SK-N-SH treated with all-trans-retinoic acid at 6 μM for 48 hours (cell line): ENCODE results near the gene USP6NL.

Experiments
- ARNTL ChIP-seq: fragments of 450-650 bp; formaldehyde crosslinking; IDR thresholded peaks from 2 replicates; pipeline ENCODE4 v1.5.0; 2020; ENCODE audit warnings: low read depth, mild to moderate bottlenecking, moderate library complexity, borderline replicate concordance
- CSDC2 ChIP-seq: fragments of 250-450 bp; sonication (Bioruptor Pico); IDR thresholded peaks from 2 replicates; pipeline ENCODE4 v1.5.0; 2020; ENCODE audit warnings: mild to moderate bottlenecking, moderate library complexity
- ISL1 ChIP-seq: fragments of 250-450 bp; sonication (Bioruptor Pico); IDR thresholded peaks from 2 replicates; pipeline ENCODE4 v2.1.2; 2022; ENCODE audit warnings: mild to moderate bottlenecking, moderate library complexity
- RARB ChIP-seq: fragments of 250-450 bp; sonication (Bioruptor Pico); IDR thresholded peaks from 2 replicates; pipeline ENCODE4 v1.8.0; 2021; ENCODE audit warnings: mild to moderate bottlenecking, moderate library complexity
- SNAI2 ChIP-seq: fragments of 250-450 bp; sonication (Bioruptor Pico); IDR thresholded peaks from 2 replicates; pipeline ENCODE4 v1.5.0; 2020; ENCODE audit warnings: mild to moderate bottlenecking, moderate library complexity
- TOX ChIP-seq: fragments of 250-450 bp; sonication (Bioruptor Pico); IDR thresholded peaks from 2 replicates; pipeline ENCODE4 v1.8.0; 2021; ENCODE audit warnings: mild to moderate bottlenecking, moderate library complexity, borderline replicate concordance
- ZFP30 ChIP-seq: fragments of 450-650 bp; formaldehyde crosslinking; IDR thresholded peaks from 2 replicates; pipeline ENCODE4 v1.5.0; 2022; ENCODE audit warnings: mild to moderate bottlenecking, moderate library complexity
- ZNF70 ChIP-seq: fragments of 450-650 bp; formaldehyde crosslinking; IDR thresholded peaks from 2 replicates; pipeline ENCODE4 v1.5.0; 2020; ENCODE audit warnings: mild to moderate bottlenecking, moderate library complexity
- ZNF8 ChIP-seq: fragments of 450-650 bp; formaldehyde crosslinking; IDR thresholded peaks from 2 replicates; pipeline ENCODE4 v1.5.0; 2020; ENCODE audit warnings: mild to moderate bottlenecking, moderate library complexity
- TF ChIP-seq, protein P1 (sequence below): fragments of 250-450 bp; sonication (Bioruptor Pico); IDR thresholded peaks from 2 replicates; pipeline ENCODE4 v1.8.0; 2020; ENCODE audit warnings: mild to moderate bottlenecking, moderate library complexity, borderline replicate concordance
- TF ChIP-seq, protein P2 (sequence below): fragments of 250-450 bp; sonication (Bioruptor Pico); IDR thresholded peaks from 2 replicates; pipeline ENCODE4 v1.5.0; 2020; ENCODE audit warnings: mild to moderate bottlenecking, moderate library complexity

- TF ChIP-seq, protein P1, sequence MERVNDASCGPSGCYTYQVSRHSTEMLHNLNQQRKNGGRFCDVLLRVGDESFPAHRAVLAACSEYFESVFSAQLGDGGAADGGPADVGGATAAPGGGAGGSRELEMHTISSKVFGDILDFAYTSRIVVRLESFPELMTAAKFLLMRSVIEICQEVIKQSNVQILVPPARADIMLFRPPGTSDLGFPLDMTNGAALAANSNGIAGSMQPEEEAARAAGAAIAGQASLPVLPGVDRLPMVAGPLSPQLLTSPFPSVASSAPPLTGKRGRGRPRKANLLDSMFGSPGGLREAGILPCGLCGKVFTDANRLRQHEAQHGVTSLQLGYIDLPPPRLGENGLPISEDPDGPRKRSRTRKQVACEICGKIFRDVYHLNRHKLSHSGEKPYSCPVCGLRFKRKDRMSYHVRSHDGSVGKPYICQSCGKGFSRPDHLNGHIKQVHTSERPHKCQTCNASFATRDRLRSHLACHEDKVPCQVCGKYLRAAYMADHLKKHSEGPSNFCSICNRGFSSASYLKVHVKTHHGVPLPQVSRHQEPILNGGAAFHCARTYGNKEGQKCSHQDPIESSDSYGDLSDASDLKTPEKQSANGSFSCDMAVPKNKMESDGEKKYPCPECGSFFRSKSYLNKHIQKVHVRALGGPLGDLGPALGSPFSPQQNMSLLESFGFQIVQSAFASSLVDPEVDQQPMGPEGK (CRISPR knock-in tag) = no peak
- TF ChIP-seq, protein P2, sequence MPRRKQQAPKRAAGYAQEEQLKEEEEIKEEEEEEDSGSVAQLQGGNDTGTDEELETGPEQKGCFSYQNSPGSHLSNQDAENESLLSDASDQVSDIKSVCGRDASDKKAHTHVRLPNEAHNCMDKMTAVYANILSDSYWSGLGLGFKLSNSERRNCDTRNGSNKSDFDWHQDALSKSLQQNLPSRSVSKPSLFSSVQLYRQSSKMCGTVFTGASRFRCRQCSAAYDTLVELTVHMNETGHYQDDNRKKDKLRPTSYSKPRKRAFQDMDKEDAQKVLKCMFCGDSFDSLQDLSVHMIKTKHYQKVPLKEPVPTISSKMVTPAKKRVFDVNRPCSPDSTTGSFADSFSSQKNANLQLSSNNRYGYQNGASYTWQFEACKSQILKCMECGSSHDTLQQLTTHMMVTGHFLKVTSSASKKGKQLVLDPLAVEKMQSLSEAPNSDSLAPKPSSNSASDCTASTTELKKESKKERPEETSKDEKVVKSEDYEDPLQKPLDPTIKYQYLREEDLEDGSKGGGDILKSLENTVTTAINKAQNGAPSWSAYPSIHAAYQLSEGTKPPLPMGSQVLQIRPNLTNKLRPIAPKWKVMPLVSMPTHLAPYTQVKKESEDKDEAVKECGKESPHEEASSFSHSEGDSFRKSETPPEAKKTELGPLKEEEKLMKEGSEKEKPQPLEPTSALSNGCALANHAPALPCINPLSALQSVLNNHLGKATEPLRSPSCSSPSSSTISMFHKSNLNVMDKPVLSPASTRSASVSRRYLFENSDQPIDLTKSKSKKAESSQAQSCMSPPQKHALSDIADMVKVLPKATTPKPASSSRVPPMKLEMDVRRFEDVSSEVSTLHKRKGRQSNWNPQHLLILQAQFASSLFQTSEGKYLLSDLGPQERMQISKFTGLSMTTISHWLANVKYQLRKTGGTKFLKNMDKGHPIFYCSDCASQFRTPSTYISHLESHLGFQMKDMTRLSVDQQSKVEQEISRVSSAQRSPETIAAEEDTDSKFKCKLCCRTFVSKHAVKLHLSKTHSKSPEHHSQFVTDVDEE (CRISPR knock-in tag) = no peak
- TF ChIP-seq TOX (CRISPR knock-in tag) (no peak), CSDC2 (no peak), ZFP30 (no peak), ARNTL (no peak), SNAI2 (CRISPR knock-in tag) (no peak), RARB (no peak), ZNF70 (CRISPR knock-in tag) (no peak), ZNF8 (no peak), ISL1 (CRISPR knock-in tag) (no peak)
Observed at GRCh38 chr10:11608159-11609013, 3.1 kb downstream of the USP6NL start.
